ENCODE measurements around the gene GID8.

Gene GID8

DNA sequence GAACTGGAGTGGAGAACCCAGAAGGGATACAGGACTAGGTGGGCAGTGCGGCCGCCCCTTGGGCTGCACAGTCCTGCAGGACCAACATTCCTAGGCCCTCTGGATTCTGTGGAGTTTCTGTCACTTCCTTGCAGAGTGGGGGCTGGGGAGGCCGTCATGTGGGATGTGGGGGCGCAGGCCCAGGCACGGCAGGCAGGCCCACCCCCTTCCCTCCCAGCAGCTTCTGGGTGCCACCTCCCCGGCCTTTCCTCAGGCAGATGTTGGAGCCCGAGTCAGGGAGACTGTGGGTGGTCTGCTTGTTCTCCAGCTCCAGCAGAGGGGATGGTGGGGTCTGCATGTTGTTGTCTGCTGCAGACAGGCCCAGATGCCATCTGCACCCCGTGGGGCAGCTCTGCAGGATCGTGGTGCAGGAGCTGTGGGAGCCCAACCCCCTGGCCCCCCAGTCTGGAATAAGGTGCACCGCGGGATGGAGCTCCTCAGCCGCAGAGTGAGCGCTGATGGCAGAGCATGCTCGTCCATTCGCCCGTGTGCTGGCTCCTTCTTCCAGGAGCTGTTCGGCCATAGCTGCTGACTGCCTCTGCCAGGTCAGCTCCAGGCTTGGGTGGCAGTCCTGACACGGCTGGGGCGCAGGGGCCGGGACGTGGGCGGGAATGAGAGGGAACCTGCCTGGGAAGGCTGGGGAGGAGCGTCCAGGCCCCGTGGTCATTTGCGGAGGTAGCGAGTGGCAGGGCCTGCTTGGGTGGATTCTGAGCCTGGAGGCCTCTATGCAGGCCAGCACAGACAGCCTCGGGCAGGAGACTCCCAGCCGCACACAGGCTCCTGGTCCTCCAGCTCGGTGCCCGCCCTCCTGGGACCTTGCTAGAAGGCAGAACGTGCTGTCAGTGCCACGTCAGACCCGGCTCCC, 32.6 kb downstream of the GID8 start:
- DNase-seq (ENCODE audit: low read depth in 2 of 2): no peak

- no peak for DNase-seq (ENCODE audit: low read depth in 2 of 2)
These were observed 33.4 kb downstream of the GID8 start for GRCh38 chr20:62971211-62971949.

DNA sequence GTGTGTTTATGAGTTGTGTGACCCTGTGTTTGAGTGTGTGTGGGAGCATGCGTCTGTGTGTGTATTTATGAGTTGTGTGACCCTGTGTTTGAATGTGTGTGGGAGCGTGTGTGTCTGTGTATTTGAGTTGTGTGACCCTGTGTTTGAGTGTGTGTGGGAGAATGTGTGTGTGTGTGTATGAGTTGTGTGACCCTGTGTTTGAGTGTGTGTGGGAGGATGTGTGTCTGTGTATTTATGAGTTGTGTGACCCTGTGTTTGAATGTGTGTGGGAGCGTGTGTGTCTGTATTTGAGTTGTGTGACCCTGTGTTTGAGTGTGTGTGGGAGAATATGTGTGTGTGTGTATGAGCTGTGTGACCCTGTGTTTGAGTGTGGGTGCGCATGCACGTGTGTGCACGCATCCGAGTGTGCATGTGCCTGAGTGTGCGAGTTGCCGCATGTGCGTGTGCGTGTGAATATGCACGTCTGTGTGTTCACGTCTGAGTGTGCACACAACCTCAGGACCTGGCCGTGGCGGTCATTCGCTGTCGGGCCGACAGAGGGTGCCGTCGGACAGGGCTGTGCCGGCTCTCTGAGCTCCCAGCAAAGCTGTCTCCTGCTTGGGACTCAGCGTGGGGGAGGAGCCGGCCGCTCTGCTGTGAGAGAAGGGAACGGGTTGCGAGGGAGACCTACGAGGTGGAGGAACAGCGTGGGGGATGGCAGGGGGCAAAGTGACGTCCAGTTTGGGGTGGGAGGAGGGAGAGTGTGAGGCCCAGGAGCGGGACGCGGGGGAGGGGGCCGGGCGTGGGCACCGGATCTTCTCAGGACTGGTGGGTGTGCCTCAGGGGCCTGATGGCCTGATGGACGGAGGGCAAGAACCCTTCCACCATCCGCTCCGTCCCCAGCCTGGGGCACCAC, 34.2 kb downstream of the GID8 start:
- DNase-seq (ENCODE audit: low read depth in 2 of 2): peak; percentile 70 to 88

GRCh38 chr20:62972845-62973745, 35.1 kb downstream of the GID8 start:
- no peak for DNase-seq (ENCODE audit: low read depth in 2 of 2)

DNA sequence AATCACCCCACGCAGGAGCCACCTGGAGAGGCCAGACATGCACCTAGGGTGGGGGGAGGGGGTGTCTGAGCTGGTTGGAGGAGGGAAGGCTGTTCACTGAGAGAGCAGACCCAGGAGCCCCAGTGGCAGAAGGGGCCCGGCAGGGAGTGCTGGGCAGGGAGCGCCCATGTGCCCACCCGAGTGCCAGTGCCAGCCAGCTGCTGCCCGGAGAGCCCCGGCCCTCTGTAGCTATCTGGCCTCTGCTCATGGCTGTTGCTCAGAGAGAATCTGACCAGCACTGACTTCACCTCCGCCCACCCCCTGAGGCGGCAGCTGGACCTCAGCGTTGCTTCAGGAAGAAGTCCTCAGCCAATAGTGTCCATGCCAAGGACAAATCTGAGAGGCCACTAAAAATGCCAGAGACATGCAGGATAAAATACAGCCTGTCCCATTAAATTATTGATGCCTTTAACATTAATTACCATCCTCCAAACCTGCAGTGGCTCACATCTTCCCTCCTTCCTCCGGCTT, 37.4 kb downstream of the GID8 start:
- no peak for DNase-seq (ENCODE audit: low read depth in 2 of 2)

DNA sequence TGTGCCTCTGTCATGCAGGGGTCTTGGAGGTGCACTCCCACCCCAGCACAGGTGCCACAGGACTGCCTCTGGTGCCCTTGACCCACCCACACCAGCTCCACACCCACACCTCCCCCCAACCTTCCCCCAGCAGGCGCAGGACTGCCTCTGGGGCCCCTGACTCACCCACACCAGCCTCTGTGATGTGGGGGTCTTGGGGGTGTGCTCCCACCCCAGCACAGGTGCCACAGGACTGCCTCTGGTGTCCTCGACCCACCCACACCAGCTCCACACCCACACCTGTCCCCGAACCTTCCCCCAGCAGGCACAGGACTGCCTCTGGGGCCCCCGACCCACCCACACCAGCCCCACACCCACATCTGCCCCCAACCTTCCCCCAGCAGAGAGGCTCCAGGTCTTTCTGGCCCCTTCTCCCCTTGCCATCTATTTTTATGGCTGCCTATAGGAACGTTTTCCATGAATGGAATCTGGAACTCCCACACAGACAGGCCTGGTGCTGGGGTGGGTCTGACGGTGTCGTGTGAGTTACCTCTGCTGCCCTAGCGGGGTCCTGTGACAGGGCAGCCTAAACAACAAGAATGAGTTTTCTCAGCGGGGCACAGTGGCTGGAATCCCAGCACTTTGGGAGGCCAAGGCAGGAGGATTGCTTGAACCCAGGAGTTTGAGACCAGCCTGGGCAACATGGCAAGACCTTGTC, 38.0 kb downstream of the GID8 start:
- no peak for DNase-seq (ENCODE audit: low read depth in 2 of 2)

- DNase-seq (ENCODE audit: low read depth in 2 of 2): no peak
These were observed 38.9 kb downstream of the GID8 start for GRCh38 chr20:62976886-62977285.

GRCh38 chr20:62977613-62978560, 39.9 kb downstream of the GID8 start:
- DNase-seq (ENCODE audit: low read depth in 2 of 2): peak; percentile 45 to 65

GRCh38 chr20:62978561-62978943, 40.6 kb downstream of the GID8 start:
- DNase-seq (ENCODE audit: low read depth in 2 of 2): no peak

GRCh38 chr20:62979310-62979709, 41.4 kb downstream of the GID8 start:
- DNase-seq (ENCODE audit: low read depth in 2 of 2): no peak

- no peak for DNase-seq (ENCODE audit: low read depth in 2 of 2)
These were observed 42.0 kb downstream of the GID8 start for GRCh38 chr20:62979876-62980373.

GRCh38 chr20:62980380-62980960, 42.5 kb downstream of the GID8 start:
- no peak for DNase-seq (ENCODE audit: low read depth in 2 of 2)

GRCh38 chr20:62980970-62981369, 43.0 kb downstream of the GID8 start:
- DNase-seq (ENCODE audit: low read depth in 2 of 2): no peak

DNA sequence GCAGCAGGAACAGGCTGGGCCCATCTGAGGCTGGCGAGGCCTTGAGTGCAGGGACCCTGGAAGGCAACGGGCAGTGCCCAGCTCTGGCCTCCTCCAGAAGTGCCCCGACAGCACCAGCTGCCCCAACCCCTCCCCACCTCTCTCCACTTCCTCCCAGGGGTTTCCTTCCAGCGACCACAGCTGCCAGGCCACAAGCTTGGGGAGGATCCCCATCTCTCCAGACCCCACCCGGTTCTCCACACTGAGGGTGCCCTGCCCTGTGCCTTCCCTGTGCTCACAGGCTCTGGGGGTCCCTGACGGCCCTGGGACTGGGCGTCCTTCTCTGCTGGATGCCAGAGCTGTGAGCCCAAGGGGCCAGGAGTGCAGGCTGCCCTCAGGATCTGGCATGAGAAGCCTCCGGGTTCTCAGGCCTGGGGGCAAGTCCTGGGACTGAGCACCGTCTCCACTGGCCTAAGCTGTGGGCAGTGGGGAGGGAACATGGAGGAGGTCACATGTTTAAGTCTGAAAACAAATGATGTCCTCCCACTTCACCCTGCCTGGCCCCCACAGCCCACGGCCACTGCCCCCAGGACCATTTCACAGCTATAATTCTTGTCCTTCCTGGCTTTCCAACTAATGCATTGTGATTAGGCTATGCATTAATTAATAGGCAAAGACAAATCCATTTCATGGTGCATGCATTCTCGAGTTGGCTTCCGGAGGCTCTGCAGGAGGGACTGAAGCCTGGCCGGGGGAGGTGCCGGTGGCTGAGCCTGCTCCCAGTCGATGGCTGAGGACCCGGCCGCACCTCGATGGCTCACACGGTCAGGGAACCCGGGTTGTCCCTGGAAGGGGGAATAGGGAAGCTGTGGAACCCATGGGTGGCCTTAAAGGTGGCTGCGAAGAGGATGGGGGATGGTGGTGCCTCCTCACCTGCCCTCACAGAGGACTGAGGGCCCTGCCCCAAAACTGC, 44.5 kb downstream of the GID8 start:
- no peak for DNase-seq (ENCODE audit: low read depth in 2 of 2)

DNA sequence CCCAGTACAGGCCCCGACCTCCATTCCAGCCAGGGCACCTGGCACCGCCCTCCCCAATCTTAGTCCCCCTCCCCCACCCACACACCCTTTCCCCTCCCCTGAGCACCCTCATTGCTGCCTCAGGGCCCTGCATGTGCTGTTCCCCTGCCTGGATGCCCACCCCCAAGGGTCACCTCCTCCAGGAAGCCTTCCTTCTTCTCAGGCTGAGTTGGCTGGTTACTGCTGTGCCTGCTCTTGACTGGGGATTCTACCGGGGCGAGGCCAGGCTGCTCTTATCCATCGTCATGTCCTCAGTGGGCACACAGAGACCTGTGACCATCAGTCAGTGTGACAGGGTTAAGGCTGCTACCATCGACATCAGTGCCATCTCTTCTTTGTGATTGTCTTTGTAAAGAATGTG, 45.3 kb downstream of the GID8 start:
- DNase-seq (ENCODE audit: low read depth in 2 of 2): no peak

DNA sequence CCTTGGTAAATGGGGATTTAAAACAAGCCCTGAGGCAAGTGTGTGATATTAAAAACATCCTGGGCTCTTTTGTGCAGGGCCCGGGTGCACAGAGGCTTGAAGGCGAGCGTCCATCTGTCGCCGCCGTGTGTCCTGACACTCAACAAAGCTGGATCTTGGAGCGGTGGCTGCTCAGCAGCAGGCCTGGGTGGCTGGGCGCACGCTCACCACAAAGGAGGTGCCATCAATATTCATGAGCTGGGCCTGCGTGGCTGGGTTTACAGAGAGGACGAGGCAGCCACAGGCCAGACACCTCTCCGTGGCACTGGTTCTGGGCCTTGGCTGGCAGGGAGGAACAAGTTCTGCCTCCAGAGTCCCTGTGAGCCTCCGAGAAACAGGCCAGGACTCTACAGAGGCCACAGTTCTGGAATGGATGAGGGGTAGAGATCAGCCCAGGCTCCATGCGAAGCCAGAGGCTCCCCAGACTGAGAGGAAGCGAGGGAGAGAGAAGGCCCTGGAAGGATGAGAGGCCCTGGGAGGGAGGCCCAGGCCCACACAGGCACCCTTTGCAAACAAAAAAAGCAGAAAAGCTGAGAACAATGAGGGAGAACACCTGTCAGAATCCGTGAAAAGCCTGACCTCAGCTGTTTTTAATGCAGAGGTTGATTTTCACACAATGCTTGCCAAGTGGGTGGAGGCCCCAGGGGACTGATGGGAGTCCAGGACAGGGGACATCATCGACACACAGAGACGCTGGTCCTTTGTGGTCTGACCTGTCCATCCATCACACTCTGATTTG, 46.9 kb downstream of the GID8 start:
- no peak for DNase-seq (ENCODE audit: low read depth in 2 of 2)

DNA sequence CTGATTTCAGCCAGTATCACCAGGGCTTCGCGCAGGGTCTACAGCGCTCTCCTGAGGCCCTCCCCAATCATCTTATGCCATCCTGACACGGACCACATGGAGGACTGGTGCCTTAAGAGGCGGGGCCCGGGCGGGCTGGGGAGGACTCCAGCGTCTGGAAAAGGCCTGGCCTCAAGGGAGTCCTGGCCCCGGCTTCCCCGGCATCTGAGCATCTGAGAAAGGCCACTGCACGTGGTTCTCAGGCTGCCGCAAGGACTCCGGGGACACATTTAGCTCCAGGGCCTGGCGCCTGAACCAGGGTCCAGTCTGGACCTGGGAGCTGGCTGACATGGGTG, 47.5 kb downstream of the GID8 start:
- no peak for DNase-seq (ENCODE audit: low read depth in 2 of 2)
